ENCODE data around the gene GMPPA. TPM values are rescaled to one million over a fixed set of nuclear protein-coding genes. Genes with fewer than 3 reads are reported as not detected.
A peak's percentile ranks its signal among the peaks of the same experiment; 100 is the strongest.

Gene GMPPA
- total and polyA plus RNA-seq, 7 donors: 14.4 to 33.8 (median 20.0) TPM

- intact Hi-C loops (cut with DNase I): loop anchor here (2.0 to 10.0 kb wide), 3 partner anchors 36 to 366 kb away; partner anchors contain the start of gene NHEJ1 (in 1 of the 2)
- Histone ChIP-seq H3K4me3 (peak overlapping the region; percentile 35), H3K4me1 (no peaks in the 10 kb centered on the region), H3K36me3 (ENCODE audit: insufficient read depth in 1 of 2, low read depth in 1 of 2) (no peaks in the 10 kb centered on the region), H3K9me3 (no peaks in the 10 kb centered on the region), H3K27ac (no peak overlapping the region), H3K27me3 (ENCODE audit: insufficient read depth in 3 of 3, low read length in 2 of 3) (peaks cover 0 to 12% (median 0%) of the 10 kb centered on the region in 3 donors)
- WGBS, 3 donors: 14 to 17% (median 14%) methylated on average over 18 to 21 of the region's 21 CpGs
- peak; percentile 97 for TF ChIP-seq CTCF (IDR thresholded peaks at IDR 0.05)
- ATAC-seq: peak; percentile 91 to 97 (median 92)
- DNase-seq: peak; percentile 81 to 95
Observed at GRCh38 chr2:219530048-219530963, 31.6 kb downstream of the GMPPA start.

GRCh38 chr2:219531639-219532377 is 33.1 kb downstream of the GMPPA start:
- ATAC-seq (no peak), DNase-seq (no peak)
- intact Hi-C loops (cut with DNase I): loop anchor here (2.0 to 10.0 kb wide), 3 partner anchors 37 to 367 kb away; partner anchors contain the start of gene NHEJ1 (in 1 of the 2)
- no peak for TF ChIP-seq CTCF (IDR thresholded peaks at IDR 0.05)
- no peaks in the 10 kb centered on the region for H3K36me3 ChIP-seq (ENCODE audit: insufficient read depth in 1 of 2, low read depth in 1 of 2)
- no peak overlapping the region for H3K27ac ChIP-seq
- no peaks in the 10 kb centered on the region for H3K4me1 ChIP-seq
- H3K9me3 ChIP-seq: no peaks in the 10 kb centered on the region
- no peak overlapping the region for H3K4me3 ChIP-seq
- WGBS, 3 donors: 77 to 86% (median 80%) methylated on average over 20 of the region's 20 CpGs
- peaks cover 0 to 12% (median 0%) of the 10 kb centered on the region in 3 donors for H3K27me3 ChIP-seq (ENCODE audit: insufficient read depth in 3 of 3, low read length in 2 of 3)

DNA sequence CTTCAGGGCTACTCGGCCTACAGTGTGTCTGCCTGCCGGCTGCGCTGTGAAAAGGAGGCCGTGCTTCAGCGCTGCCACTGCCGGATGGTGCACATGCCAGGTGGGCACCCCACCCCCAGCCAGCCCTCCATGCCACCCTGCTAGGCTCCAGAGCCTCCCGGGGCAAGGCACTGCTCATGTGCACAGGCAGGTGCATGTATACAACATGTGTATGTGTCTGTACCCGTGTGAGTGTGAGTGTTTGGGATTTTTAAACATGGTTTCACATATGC is 33.6 kb downstream of the GMPPA start:
- intact Hi-C loops (cut with DNase I): loop anchor here (5.0 to 10.0 kb wide), 2 partner anchors 130 to 368 kb away; partner anchors contain the start of gene NHEJ1 (in 1 of the 2)
- Histone ChIP-seq H3K36me3 (ENCODE audit: insufficient read depth in 1 of 2, low read depth in 1 of 2) (no peaks in the 10 kb centered on the region), H3K27ac (no peak overlapping the region), H3K9me3 (no peaks in the 10 kb centered on the region), H3K4me3 (no peak overlapping the region), H3K4me1 (no peaks in the 10 kb centered on the region), H3K27me3 (ENCODE audit: insufficient read depth in 3 of 3, low read length in 2 of 3) (peaks cover 0 to 12% (median 0%) of the 10 kb centered on the region in 3 donors)
- ATAC-seq (no peak), DNase-seq (no peak)
- 71 to 83% (median 74%) methylated on average over 8 of the region's 8 CpGs for WGBS, 3 donors
- no peak for TF ChIP-seq CTCF (IDR thresholded peaks at IDR 0.05)

- 85 to 92% (median 86%) methylated on average over 6 of the region's 6 CpGs for WGBS, 3 donors
- Histone ChIP-seq H3K36me3 (ENCODE audit: insufficient read depth in 1 of 2, low read depth in 1 of 2) (peaks cover 0 to 6% of the 10 kb centered on the region in 2 donors), H3K4me1 (no peaks in the 10 kb centered on the region), H3K27me3 (ENCODE audit: insufficient read depth in 3 of 3, low read length in 2 of 3) (peaks cover 0 to 6% (median 0%) of the 10 kb centered on the region in 3 donors), H3K4me3 (no peak overlapping the region), H3K9me3 (no peaks in the 10 kb centered on the region), H3K27ac (no peak overlapping the region)
- no peak for ATAC-seq
- intact Hi-C loops (cut with DNase I): loop anchor here (5.0 to 10.0 kb wide), 2 partner anchors 132 to 369 kb away; partner anchors contain the start of gene NHEJ1 (in 1 of the 2)
- DNase-seq: no peak
- no peak for TF ChIP-seq CTCF (IDR thresholded peaks at IDR 0.05)
Observed at GRCh38 chr2:219533930-219534661, 35.4 kb downstream of the GMPPA start.

All from psoas muscle (tissue), 8 donors.